Keratinocyte (primary cell): Measurements from ENCODE around the gene ASMT. TPM values are rescaled to one million over a fixed set of nuclear protein-coding genes. Genes with fewer than 3 reads are reported as not detected.

Experiments
- DNase-seq: peaks from one replicate; pipeline ENCODE4 v3.0.0-alpha.2; 2011; ENCODE audit warnings: low read depth, missing footprints, low spot score
- FAIRE-seq: peaks from 2 replicates; lab custom pipeline; 2011; peaks lifted over from hg19 to GRCh38; lab: Jason Lieb, UNC
- H2AFZ ChIP-seq: 2 replicates; pipeline ENCODE4 v1.6.0; 2012; ENCODE audit warnings: low read length, control low read depth, inconsistent platforms; ENCODE audit not compliant: control insufficient read depth
- H3K27ac ChIP-seq: 2 replicates; pipeline ENCODE4 v1.5.1; 2011; ENCODE audit warnings: low read length; ENCODE audit not compliant: control insufficient read depth, insufficient read depth
- H3K27me3 ChIP-seq: 3 replicates; pipeline ENCODE4 v1.6.0; 2011; ENCODE audit warnings: low read length; ENCODE audit not compliant: control insufficient read depth, insufficient read depth; ENCODE audit errors: extremely low read depth
- H3K36me3 ChIP-seq, 2 experiments: 2 replicates in 1 of 2; 3 replicates in 1 of 2; pipeline ENCODE4 v1.5.1; 2011; ENCODE audit warnings: low read length in 2 of 2, mild to moderate bottlenecking in 1 of 2; ENCODE audit not compliant: control insufficient read depth in 2 of 2, insufficient read depth in 2 of 2; ENCODE audit errors: extremely low read depth in 1 of 2
- H3K4me1 ChIP-seq: 3 replicates; pipeline ENCODE4 v1.5.1; 2011; ENCODE audit warnings: low read length; ENCODE audit not compliant: control insufficient read depth, insufficient read depth; ENCODE audit errors: extremely low read depth
- H3K4me2 ChIP-seq: 3 replicates; pipeline ENCODE4 v1.6.0; 2011; ENCODE audit warnings: low read depth, low read length; ENCODE audit not compliant: control insufficient read depth, insufficient read depth; ENCODE audit errors: extremely low read depth
- H3K4me3 ChIP-seq, 3 experiments: fragments of 200-600 bp in 1 of 3; sonication (generic) in 1 of 3; 2 replicates in 2 of 3; 3 replicates in 1 of 3; pipeline ENCODE4 v1.5.1; 2011 to 2016; ENCODE audit warnings: low read length in 3 of 3, mild to moderate bottlenecking in 3 of 3, control low read depth in 2 of 3, inconsistent platforms in 1 of 3, low read depth in 1 of 3, mixed read lengths in 1 of 3, mixed run types in 1 of 3, moderate library complexity in 1 of 3; ENCODE audit not compliant: control insufficient read depth in 2 of 3, insufficient read depth in 2 of 3; ENCODE audit errors: extremely low read depth in 1 of 3
- H3K79me2 ChIP-seq: 2 replicates; pipeline ENCODE4 v1.6.0; 2012; ENCODE audit warnings: low read length; ENCODE audit not compliant: control insufficient read depth, insufficient read depth
- H3K9ac ChIP-seq: 3 replicates; pipeline ENCODE4 v1.6.0; 2011; ENCODE audit warnings: low read length; ENCODE audit not compliant: control insufficient read depth, insufficient read depth; ENCODE audit errors: extremely low read depth
- H3K9me1 ChIP-seq: 3 replicates; pipeline ENCODE4 v1.6.0; 2011; ENCODE audit warnings: low read length; ENCODE audit not compliant: control insufficient read depth, insufficient read depth; ENCODE audit errors: extremely low read depth
- H3K9me3 ChIP-seq: 2 replicates; pipeline ENCODE4 v1.5.1; 2012; ENCODE audit warnings: low read depth, low read length; ENCODE audit not compliant: control insufficient read depth
- H4K20me1 ChIP-seq: 3 replicates; pipeline ENCODE4 v1.6.0; 2011; ENCODE audit warnings: low read length; ENCODE audit not compliant: control insufficient read depth, insufficient read depth; ENCODE audit errors: extremely low read depth
- EZH2 ChIP-seq: IDR thresholded peaks from one replicate; pipeline ENCODE4 v1.6.1; 2012; ENCODE audit warnings: inconsistent platforms, mild to moderate bottlenecking, low read length, moderate library complexity
- dilution Hi-C: fragments of 300-500 bp; cut with MboI; formaldehyde crosslinking; loops from one replicate; pipeline ENCODE4 v1.7.0; 2020; ENCODE audit warnings: low sequenced_read_pairs; ENCODE audit not compliant: extremely low pct_ligation_motif_present
- polyA plus RNA-seq, 5 experiments: library from polyadenylated mRNA; depleted of rRNA in 3 of 5; stranded (reverse) in 3 of 5; stranded (forward) in 1 of 5; unstranded in 1 of 5; fragments of >200 nt; gene quantifications; 1 replicate in 1 of 5; 2 replicates in 3 of 5; 3 replicates in 1 of 5; pipeline versions ENCODE4 v1.2.1 to v1.2.3, GENCODE V29; 2011 to 2012; ENCODE audit warnings: missing spikeins in 2 of 5, low read depth in 1 of 5, low replicate concordance in 1 of 5
- TF ChIP-seq, protein P1 (sequence below), 3 experiments: IDR thresholded peaks in 1 of 3; conservative IDR thresholded peaks in 1 of 3; optimal IDR thresholded peaks in 1 of 3; 2 replicates in 2 of 3; 3 replicates in 1 of 3; pipeline versions ENCODE3 to v1.5.1; 2011; ENCODE audit warnings: low read length in 3 of 3, mild to moderate bottlenecking in 3 of 3, moderate library complexity in 2 of 3, control low read depth in 1 of 3, inconsistent platforms in 1 of 3; ENCODE audit not compliant: insufficient read depth in 2 of 3; ENCODE audit errors: extremely low read depth in 1 of 3

ASMT gene
- polyA plus RNA-seq, 1 donor (not counting 4 experiments of a cell fraction or from before 2014, with no cell fraction given), result not detected

DNA sequence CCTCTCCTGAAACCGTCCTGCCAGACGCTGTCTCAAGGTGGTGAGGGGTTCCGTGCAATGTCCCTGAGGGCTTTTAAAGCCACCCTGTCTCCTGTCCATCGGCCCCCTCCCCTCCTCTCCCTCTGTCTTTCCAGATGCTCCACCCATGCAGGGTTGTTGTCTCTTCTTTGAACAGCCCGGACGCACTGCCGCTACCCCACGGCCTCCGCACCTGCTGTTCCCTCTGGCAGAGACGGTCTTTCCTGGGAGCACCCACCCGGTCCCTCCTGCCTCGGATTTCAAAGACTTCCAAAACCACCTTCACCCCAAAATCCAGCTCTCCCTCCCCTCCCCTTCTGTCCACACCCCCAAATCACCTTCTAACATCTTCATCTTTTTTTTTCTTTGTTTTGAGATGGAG is 4.1 kb upstream of the ASMT start:
- DNase-seq, result no peak
- Histone ChIP-seq H3K9me3 (peaks cover 16% of the 10 kb centered on the region), H2AFZ (no peak overlapping the region), H4K20me1 (no peaks in the 10 kb centered on the region), H3K4me1 (no peaks in the 10 kb centered on the region), H3K4me2 (no peak overlapping the region), H3K27me3 (no peaks in the 10 kb centered on the region), H3K36me3 (no peaks in the 10 kb centered on the region), H3K27ac (no peak overlapping the region), H3K9ac (no peak overlapping the region), H3K4me3 (no peak overlapping the region), H3K9me1 (no peaks in the 10 kb centered on the region), H3K79me2 (no peaks in the 10 kb centered on the region)
- FAIRE-seq, result no peak
- TF ChIP-seq EZH2, result no peak
- TF ChIP-seq, protein P1, sequence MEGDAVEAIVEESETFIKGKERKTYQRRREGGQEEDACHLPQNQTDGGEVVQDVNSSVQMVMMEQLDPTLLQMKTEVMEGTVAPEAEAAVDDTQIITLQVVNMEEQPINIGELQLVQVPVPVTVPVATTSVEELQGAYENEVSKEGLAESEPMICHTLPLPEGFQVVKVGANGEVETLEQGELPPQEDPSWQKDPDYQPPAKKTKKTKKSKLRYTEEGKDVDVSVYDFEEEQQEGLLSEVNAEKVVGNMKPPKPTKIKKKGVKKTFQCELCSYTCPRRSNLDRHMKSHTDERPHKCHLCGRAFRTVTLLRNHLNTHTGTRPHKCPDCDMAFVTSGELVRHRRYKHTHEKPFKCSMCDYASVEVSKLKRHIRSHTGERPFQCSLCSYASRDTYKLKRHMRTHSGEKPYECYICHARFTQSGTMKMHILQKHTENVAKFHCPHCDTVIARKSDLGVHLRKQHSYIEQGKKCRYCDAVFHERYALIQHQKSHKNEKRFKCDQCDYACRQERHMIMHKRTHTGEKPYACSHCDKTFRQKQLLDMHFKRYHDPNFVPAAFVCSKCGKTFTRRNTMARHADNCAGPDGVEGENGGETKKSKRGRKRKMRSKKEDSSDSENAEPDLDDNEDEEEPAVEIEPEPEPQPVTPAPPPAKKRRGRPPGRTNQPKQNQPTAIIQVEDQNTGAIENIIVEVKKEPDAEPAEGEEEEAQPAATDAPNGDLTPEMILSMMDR (optimal IDR thresholded peaks at IDR 0.05 in 1 of 3, IDR thresholded peaks at IDR 0.05 in 1 of 3, conservative IDR thresholded peaks at IDR 0.05 in 1 of 3; ENCODE audit: extremely low read depth in 1 of 3, insufficient read depth in 2 of 3, low read length in 3 of 3), result no peak
- dilution Hi-C loops, result no loop called here

DNA sequence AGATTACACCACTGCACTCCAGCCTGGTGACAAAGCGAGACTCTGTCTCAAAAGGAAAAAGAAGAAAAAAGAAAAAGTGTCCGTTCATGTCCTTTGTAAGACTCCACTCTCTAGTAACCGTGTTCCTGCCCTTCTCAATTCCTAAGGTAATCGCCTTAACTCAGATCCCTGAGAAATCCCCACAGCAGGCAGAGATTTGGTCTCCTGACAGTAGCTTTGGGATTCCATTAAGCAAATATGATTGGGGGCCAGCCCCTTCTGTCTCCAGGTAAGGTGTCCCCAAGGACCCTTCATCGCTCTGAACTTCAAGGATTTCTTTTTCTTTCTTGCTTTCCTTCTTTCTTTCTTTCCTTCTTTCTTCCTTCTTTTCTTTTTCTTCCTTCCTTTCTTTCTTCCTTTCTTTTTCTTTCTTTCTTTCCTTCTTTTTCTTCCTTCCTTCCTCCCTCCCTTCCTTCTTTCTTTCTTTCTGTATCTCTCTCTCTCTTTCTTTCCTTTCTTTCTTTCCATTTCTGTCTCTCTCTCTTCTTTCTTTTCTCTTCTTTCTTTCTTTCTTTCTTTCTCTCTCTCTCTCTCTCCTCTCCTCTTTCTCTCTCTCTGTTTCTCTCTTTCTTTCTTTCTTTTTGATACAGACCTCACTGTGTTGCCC is 2.1 kb upstream of the ASMT start:
- H3K9me1 ChIP-seq, result no peaks in the 10 kb centered on the region
- no peak overlapping the region for H3K27ac ChIP-seq
- H3K4me2 ChIP-seq, result no peak overlapping the region
- no peak for TF ChIP-seq EZH2
- TF ChIP-seq, protein P1 (optimal IDR thresholded peaks at IDR 0.05 in 1 of 3, IDR thresholded peaks at IDR 0.05 in 1 of 3, conservative IDR thresholded peaks at IDR 0.05 in 1 of 3; ENCODE audit: extremely low read depth in 1 of 3, insufficient read depth in 2 of 3, low read length in 3 of 3), result no peak
- no peak overlapping the region for H2AFZ ChIP-seq
- H3K4me3 ChIP-seq, result no peak overlapping the region
- DNase-seq, result no peak
- no peaks in the 10 kb centered on the region for H3K36me3 ChIP-seq
- dilution Hi-C loops, result no loop called here
- FAIRE-seq, result peak; percentile 58
- no peaks in the 10 kb centered on the region for H3K79me2 ChIP-seq
- H3K4me1 ChIP-seq, result no peaks in the 10 kb centered on the region
- no peaks in the 10 kb centered on the region for H3K27me3 ChIP-seq
- H3K9ac ChIP-seq, result no peak overlapping the region
- peaks cover 25% of the 10 kb centered on the region for H3K9me3 ChIP-seq
- H4K20me1 ChIP-seq, result no peaks in the 10 kb centered on the region
